ENCODE data around the gene HLCS. TPM values are rescaled to one million over a fixed set of nuclear protein-coding genes. Genes with fewer than 3 reads are reported as not detected.

HLCS gene
- total and polyA plus RNA-seq, 2 donors (not counting 3 experiments of a cell fraction or from before 2014, with no cell fraction given), result 6.7 to 17.2 TPM

GRCh38 chr21:36889401-36889800 lies 77.1 kb downstream of the HLCS start:
- H3K9me1 ChIP-seq (replicated peaks; ENCODE audit: control insufficient read depth, extremely low read depth, insufficient read depth, low read length), result no peaks in the 10 kb centered on the region

More at GRCh38 chr21:36889401-36889800, 77.1 kb downstream of the HLCS start:
- Histone ChIP-seq H3K4me3 (replicated peaks in 1 of 3; ENCODE audit: insufficient read depth in 1 of 3, low read depth in 1 of 3, low read length in 3 of 3) (no peak overlapping the region), H3K9ac (replicated peaks; ENCODE audit: extremely low read depth, insufficient read depth, low read length) (no peak overlapping the region), H3K27me3 (ENCODE audit: control insufficient read depth in 2 of 2, insufficient read depth in 2 of 2, low read length in 2 of 2) (no peaks in the 10 kb centered on the region), H2AFZ (ENCODE audit: low read depth, low read length) (no peak overlapping the region), H3K36me3 (ENCODE audit: control insufficient read depth in 2 of 2, extremely low read depth in 1 of 2, insufficient read depth in 2 of 2, low read length in 2 of 2) (no peaks in the 10 kb centered on the region), H3K9me3 (replicated peaks; ENCODE audit: control insufficient read depth, insufficient read depth, low read length) (no peaks in the 10 kb centered on the region), H3K4me2 (ENCODE audit: insufficient read depth, low read length) (no peak overlapping the region), H4K20me1 (replicated peaks; ENCODE audit: control insufficient read depth, extremely low read depth, insufficient read depth, low read length) (no peaks in the 10 kb centered on the region), H3K4me1 (ENCODE audit: control insufficient read depth, extremely low read depth, insufficient read depth, low read length) (no peaks in the 10 kb centered on the region), H3K27ac (ENCODE audit: insufficient read depth, low read depth, low read length) (no peak overlapping the region), H3K79me2 (ENCODE audit: control insufficient read depth, insufficient read depth, low read length) (no peaks in the 10 kb centered on the region)
- intact Hi-C loops (cut with micrococcal nuclease) (no loop called here), dilution Hi-C loops (cut with MboI; ENCODE audit: extremely low pct_ligation_motif_present, low sequenced_read_pairs) (no loop called here)
- FAIRE-seq (no peak), DNase-seq (ENCODE audit: low read depth, low spot score) (no peak)
- no TSS peak for BruUV-seq (replicated peaks)
- CTCF ChIA-PET, result interaction anchor here (1.0 to 2.8 kb wide), 2 partner anchors 28 to 87 kb away, joined by 3 to 11 read pairs; no protein-coding TSS in a partner anchor
- POLR2A ChIA-PET, result no interaction called here
- TF ChIP-seq EZH2 (IDR thresholded peaks at IDR 0.05; ENCODE audit: borderline replicate concordance, low read depth, low read length, severe bottlenecking) (no peak), JUN (IDR thresholded peaks at IDR 0.05; ENCODE audit: borderline replicate concordance, insufficient read depth, insufficient read length, low read depth) (no peak), MYC (IDR thresholded peaks at IDR 0.05; ENCODE audit: low read depth, low read length) (no peak), POLR2AphosphoS5 (IDR thresholded peaks at IDR 0.05; ENCODE audit: insufficient read depth, low read depth, low read length) (no peak), FOS (IDR thresholded peaks at IDR 0.05; ENCODE audit: borderline replicate concordance, insufficient read depth, low read length) (no peak), GATA2 (IDR thresholded peaks at IDR 0.05; ENCODE audit: insufficient read depth, insufficient read length, low read depth, low read length) (no peak)
- TF ChIP-seq, protein P1, sequence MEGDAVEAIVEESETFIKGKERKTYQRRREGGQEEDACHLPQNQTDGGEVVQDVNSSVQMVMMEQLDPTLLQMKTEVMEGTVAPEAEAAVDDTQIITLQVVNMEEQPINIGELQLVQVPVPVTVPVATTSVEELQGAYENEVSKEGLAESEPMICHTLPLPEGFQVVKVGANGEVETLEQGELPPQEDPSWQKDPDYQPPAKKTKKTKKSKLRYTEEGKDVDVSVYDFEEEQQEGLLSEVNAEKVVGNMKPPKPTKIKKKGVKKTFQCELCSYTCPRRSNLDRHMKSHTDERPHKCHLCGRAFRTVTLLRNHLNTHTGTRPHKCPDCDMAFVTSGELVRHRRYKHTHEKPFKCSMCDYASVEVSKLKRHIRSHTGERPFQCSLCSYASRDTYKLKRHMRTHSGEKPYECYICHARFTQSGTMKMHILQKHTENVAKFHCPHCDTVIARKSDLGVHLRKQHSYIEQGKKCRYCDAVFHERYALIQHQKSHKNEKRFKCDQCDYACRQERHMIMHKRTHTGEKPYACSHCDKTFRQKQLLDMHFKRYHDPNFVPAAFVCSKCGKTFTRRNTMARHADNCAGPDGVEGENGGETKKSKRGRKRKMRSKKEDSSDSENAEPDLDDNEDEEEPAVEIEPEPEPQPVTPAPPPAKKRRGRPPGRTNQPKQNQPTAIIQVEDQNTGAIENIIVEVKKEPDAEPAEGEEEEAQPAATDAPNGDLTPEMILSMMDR (IDR thresholded peaks at IDR 0.05; ENCODE audit: extremely low read depth in 1 of 2, insufficient read depth in 1 of 2, low read depth in 1 of 2, low read length in 2 of 2), result no peak
- TF ChIP-seq, protein P2, sequence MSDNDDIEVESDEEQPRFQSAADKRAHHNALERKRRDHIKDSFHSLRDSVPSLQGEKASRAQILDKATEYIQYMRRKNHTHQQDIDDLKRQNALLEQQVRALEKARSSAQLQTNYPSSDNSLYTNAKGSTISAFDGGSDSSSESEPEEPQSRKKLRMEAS (IDR thresholded peaks at IDR 0.05; ENCODE audit: insufficient read depth, insufficient read length), result no peak

Data from endothelial cell of umbilical vein (primary cell).